H9 (cell line): ENCODE measurements around the gene AGBL4. TPM values are rescaled to one million over a fixed set of nuclear protein-coding genes. Genes with fewer than 3 reads are reported as not detected.

ENCODE experiments used
- DNase-seq: peaks from one replicate; pipeline ENCODE4 v3.0.0-alpha.2; 2017
- H2AFZ ChIP-seq: one replicate; pipeline ENCODE4 v1.6.1; 2013; ENCODE audit warnings: mild to moderate bottlenecking, low read length, control low read depth, moderate library complexity
- H2AK5ac ChIP-seq: 2 replicates; pipeline ENCODE4 v1.6.1; 2013; ENCODE audit warnings: low read length, control low read depth, mixed read lengths; ENCODE audit not compliant: insufficient read length
- H2BK120ac ChIP-seq: one replicate; pipeline ENCODE4 v1.6.1; 2013; ENCODE audit warnings: low read depth, mild to moderate bottlenecking, low read length, control low read depth, inconsistent platforms; ENCODE audit not compliant: poor library complexity, severe bottlenecking
- H2BK12ac ChIP-seq: 2 replicates; pipeline ENCODE4 v1.6.1; 2013; ENCODE audit warnings: low read length, control low read depth, mixed read lengths, low read depth; ENCODE audit not compliant: insufficient read length
- H2BK15ac ChIP-seq: 2 replicates; pipeline ENCODE4 v1.6.1; 2013; ENCODE audit warnings: low read depth, low read length, control low read depth
- H2BK20ac ChIP-seq: one replicate; pipeline ENCODE4 v1.6.1; 2013; ENCODE audit warnings: low read depth, mild to moderate bottlenecking, low read length, control low read depth, inconsistent platforms; ENCODE audit not compliant: poor library complexity, severe bottlenecking
- H2BK5ac ChIP-seq: 2 replicates; pipeline ENCODE4 v1.6.1; 2013; ENCODE audit warnings: low read length, control low read depth, mixed read lengths; ENCODE audit not compliant: insufficient read length
- H3K14ac ChIP-seq: 2 replicates; pipeline ENCODE4 v1.6.1; 2013; ENCODE audit warnings: low read length, control low read depth; ENCODE audit not compliant: insufficient read depth
- H3K18ac ChIP-seq: 2 replicates; pipeline ENCODE4 v1.6.1; 2013; ENCODE audit warnings: low read depth, mild to moderate bottlenecking, mixed read lengths, low read length, control low read depth; ENCODE audit not compliant: insufficient read length
- H3K23ac ChIP-seq: 2 replicates; pipeline ENCODE4 v1.6.1; 2013; ENCODE audit warnings: low read length, control low read depth, mixed read lengths, low read depth; ENCODE audit not compliant: insufficient read length
- H3K23me2 ChIP-seq: 2 replicates; pipeline ENCODE4 v1.6.1; 2013; ENCODE audit warnings: low read depth, mild to moderate bottlenecking, mixed read lengths, low read length, control low read depth; ENCODE audit not compliant: insufficient read length, poor library complexity, severe bottlenecking
- H3K27ac ChIP-seq: 2 replicates; pipeline ENCODE4 v1.5.1; 2013; ENCODE audit warnings: low read length, control low read depth, mixed read lengths, low read depth; ENCODE audit not compliant: insufficient read length
- H3K27me3 ChIP-seq: 2 replicates; pipeline ENCODE4 v1.6.1; 2013; ENCODE audit warnings: low read length, control low read depth, inconsistent platforms; ENCODE audit not compliant: insufficient read depth
- H3K4ac ChIP-seq: 2 replicates; pipeline ENCODE4 v1.6.1; 2013; ENCODE audit warnings: low read depth, mild to moderate bottlenecking, control low read depth, inconsistent platforms, low read length, moderate library complexity
- H3K4me1 ChIP-seq: 2 replicates; pipeline ENCODE4 v1.6.1; 2013; ENCODE audit warnings: low read length, control low read depth, inconsistent platforms; ENCODE audit not compliant: insufficient read depth
- H3K4me2 ChIP-seq: 2 replicates; pipeline ENCODE4 v1.6.1; 2013; ENCODE audit warnings: low read length, control low read depth, mixed read lengths; ENCODE audit not compliant: insufficient read length, insufficient read depth
- H3K56ac ChIP-seq: 2 replicates; pipeline ENCODE4 v1.6.1; 2013; ENCODE audit warnings: low read depth, mild to moderate bottlenecking, mixed read lengths, low read length, control low read depth; ENCODE audit not compliant: insufficient read length
- H3K79me1 ChIP-seq: 2 replicates; pipeline ENCODE4 v1.6.1; 2013; ENCODE audit warnings: low read depth, mild to moderate bottlenecking, moderate library complexity, low read length, control low read depth, inconsistent platforms; ENCODE audit not compliant: insufficient read depth, poor library complexity, severe bottlenecking
- H3K79me2 ChIP-seq: 2 replicates; pipeline ENCODE4 v1.6.1; 2013; ENCODE audit warnings: low read length, control low read depth, inconsistent platforms; ENCODE audit not compliant: insufficient read depth
- H3K9ac ChIP-seq: 2 replicates; pipeline ENCODE4 v1.6.1; 2013; ENCODE audit warnings: low read length, control low read depth, mixed read lengths; ENCODE audit not compliant: insufficient read length; ENCODE audit errors: extremely low read depth
- H3K9me3 ChIP-seq: one replicate; pipeline ENCODE4 v1.6.1; 2013; ENCODE audit warnings: low read depth, low read length, inconsistent platforms; ENCODE audit not compliant: control insufficient read depth
- H3T11ph ChIP-seq: one replicate; pipeline ENCODE4 v1.6.1; 2013; ENCODE audit warnings: mild to moderate bottlenecking, low read length, control low read depth, inconsistent platforms
- H4K20me1 ChIP-seq: one replicate; pipeline ENCODE4 v1.6.1; 2013; ENCODE audit not compliant: control insufficient read depth, insufficient read length, insufficient read depth
- H4K5ac ChIP-seq: 2 replicates; pipeline ENCODE4 v1.6.1; 2013; ENCODE audit warnings: low read depth, mild to moderate bottlenecking, mixed read lengths, low read length, control low read depth; ENCODE audit not compliant: insufficient read length
- H4K8ac ChIP-seq: replicated peaks from 2 replicates; pipeline ENCODE4 v1.6.1; 2013; ENCODE audit warnings: low read length, control low read depth, mixed read lengths, low read depth; ENCODE audit not compliant: insufficient read length
- H4K91ac ChIP-seq: 2 replicates; pipeline ENCODE4 v1.6.1; 2013; ENCODE audit warnings: low read depth, mild to moderate bottlenecking, moderate library complexity, mixed read lengths, low read length, control low read depth; ENCODE audit not compliant: insufficient read length
- H3K27ac Mint-ChIP-seq, 3 experiments: 2 replicates in 2 of 3; 3 replicates in 1 of 3; pipeline ENCODE4 v1.8.0; 2020 to 2021; ENCODE audit warnings: mixed read lengths in 3 of 3, mild to moderate bottlenecking in 1 of 3, moderate library complexity in 1 of 3
- H3K27me3 Mint-ChIP-seq: 2 replicates; pipeline ENCODE4 v1.8.0; 2021; ENCODE audit warnings: low read depth, mild to moderate bottlenecking, moderate library complexity, mixed read lengths
- H3K36me3 Mint-ChIP-seq, 3 experiments: 2 replicates in 2 of 3; 3 replicates in 1 of 3; pipeline ENCODE4 v1.8.0; 2020 to 2021; ENCODE audit warnings: low read depth in 3 of 3, mixed read lengths in 3 of 3; ENCODE audit not compliant: insufficient read depth in 1 of 3
- H3K4me1 Mint-ChIP-seq, 2 experiments: 2 replicates each; pipeline ENCODE4 v1.8.0; 2020; ENCODE audit warnings: mixed read lengths in 2 of 2
- H3K4me3 Mint-ChIP-seq, 2 experiments: 2 replicates in 1 of 2; 3 replicates in 1 of 2; pipeline ENCODE4 v1.8.0; 2020 to 2021; ENCODE audit warnings: mild to moderate bottlenecking in 2 of 2, mixed read lengths in 2 of 2, moderate library complexity in 1 of 2
- H3K9me3 Mint-ChIP-seq, 2 experiments: 2 replicates in 1 of 2; 3 replicates in 1 of 2; pipeline ENCODE4 v1.8.0; 2020; ENCODE audit warnings: mild to moderate bottlenecking in 2 of 2, mixed read lengths in 2 of 2, moderate library complexity in 1 of 2
- WGBS: extraction: QIAGEN DNeasy Blood & Tissue Kit; methylation state at CpG from one replicate; pipeline ENCODE4 v1.1.7; 2013; ENCODE audit warnings: missing lambda C conversion rate, low lambda C conversion rate, mixed read lengths; ENCODE audit not compliant: insufficient read length; ENCODE audit errors: extremely low coverage; 5-methylcytosine and 5-hydroxymethylcytosine counted together
- total RNA-seq: library from RNA; stranded (reverse); gene quantifications from 2 replicates; pipeline ENCODE4 v1.2.1, GENCODE V29; 2021
- TF ChIP-seq, protein P1 (sequence below): fragments of 200-600 bp; sonication (generic); conservative IDR thresholded peaks from 3 replicates; pipeline ENCODE4 v1.8.0; 2021; ENCODE audit warnings: antibody characterized with exemption, mild to moderate bottlenecking

Gene AGBL4
- total RNA-seq, 1 experiment from 2014 or later, result not detected

DNA sequence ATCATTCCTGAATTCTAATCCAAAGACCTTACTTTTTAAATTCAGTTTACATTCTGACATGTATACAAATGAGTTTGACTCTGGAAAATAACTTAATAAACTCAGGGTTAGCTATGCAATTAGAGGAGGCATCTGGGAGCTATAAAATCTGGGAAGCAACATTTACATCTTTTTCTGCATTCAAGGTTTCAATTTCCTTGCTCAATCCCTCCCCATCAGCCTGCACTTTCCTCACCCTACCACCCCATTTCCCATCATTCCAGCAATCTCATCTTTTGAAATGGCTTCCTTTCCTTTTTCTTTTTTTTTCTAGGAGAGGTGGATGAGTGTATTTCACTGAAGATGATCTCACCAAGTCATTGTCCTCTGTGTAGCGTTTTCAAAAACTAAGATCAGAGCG, 1181.8 kb downstream of the AGBL4 start:
- H3K79me1 ChIP-seq, result no peaks in the 10 kb centered on the region
- no peaks in the 10 kb centered on the region for H3K4me1 ChIP-seq
- H3K23ac ChIP-seq, result no peak overlapping the region
- no peak overlapping the region for H2BK120ac ChIP-seq
- WGBS, result no CpG with 5 or more reads among the region's 2 CpGs
- no peaks in the 10 kb centered on the region for H3K79me2 ChIP-seq
- no peak overlapping the region for H2AFZ ChIP-seq
- H4K8ac ChIP-seq, result no peak overlapping the region
- no peak overlapping the region for H3K27ac ChIP-seq
- no peak overlapping the region for H3T11ph ChIP-seq
- Mint-ChIP-seq H3K9me3 (no peaks in the 10 kb centered on the region), H3K4me3 (no peak overlapping the region), H3K4me1 (no peaks in the 10 kb centered on the region), H3K36me3 (no peaks in the 10 kb centered on the region), H3K27me3 (peaks cover 4% of the 10 kb centered on the region), H3K27ac (no peak overlapping the region)
- H3K18ac ChIP-seq, result no peak overlapping the region
- H3K4me2 ChIP-seq, result no peak overlapping the region
- H2AK5ac ChIP-seq, result no peak overlapping the region
- H2BK15ac ChIP-seq, result no peak overlapping the region
- no peak overlapping the region for H3K14ac ChIP-seq
- no peak overlapping the region for H4K5ac ChIP-seq
- H3K4ac ChIP-seq, result no peak overlapping the region
- no peak overlapping the region for H2BK12ac ChIP-seq
- H3K56ac ChIP-seq, result no peak overlapping the region
- no peak overlapping the region for H4K91ac ChIP-seq
- DNase-seq, result no peak
- H3K9me3 ChIP-seq, result no peaks in the 10 kb centered on the region
- H4K20me1 ChIP-seq, result no peaks in the 10 kb centered on the region
- no peak overlapping the region for H2BK20ac ChIP-seq
- TF ChIP-seq, protein P1, sequence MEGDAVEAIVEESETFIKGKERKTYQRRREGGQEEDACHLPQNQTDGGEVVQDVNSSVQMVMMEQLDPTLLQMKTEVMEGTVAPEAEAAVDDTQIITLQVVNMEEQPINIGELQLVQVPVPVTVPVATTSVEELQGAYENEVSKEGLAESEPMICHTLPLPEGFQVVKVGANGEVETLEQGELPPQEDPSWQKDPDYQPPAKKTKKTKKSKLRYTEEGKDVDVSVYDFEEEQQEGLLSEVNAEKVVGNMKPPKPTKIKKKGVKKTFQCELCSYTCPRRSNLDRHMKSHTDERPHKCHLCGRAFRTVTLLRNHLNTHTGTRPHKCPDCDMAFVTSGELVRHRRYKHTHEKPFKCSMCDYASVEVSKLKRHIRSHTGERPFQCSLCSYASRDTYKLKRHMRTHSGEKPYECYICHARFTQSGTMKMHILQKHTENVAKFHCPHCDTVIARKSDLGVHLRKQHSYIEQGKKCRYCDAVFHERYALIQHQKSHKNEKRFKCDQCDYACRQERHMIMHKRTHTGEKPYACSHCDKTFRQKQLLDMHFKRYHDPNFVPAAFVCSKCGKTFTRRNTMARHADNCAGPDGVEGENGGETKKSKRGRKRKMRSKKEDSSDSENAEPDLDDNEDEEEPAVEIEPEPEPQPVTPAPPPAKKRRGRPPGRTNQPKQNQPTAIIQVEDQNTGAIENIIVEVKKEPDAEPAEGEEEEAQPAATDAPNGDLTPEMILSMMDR, result no peak
- no peaks in the 10 kb centered on the region for H3K23me2 ChIP-seq
- no peaks in the 10 kb centered on the region for H3K27me3 ChIP-seq
- no peak overlapping the region for H2BK5ac ChIP-seq
- no peak overlapping the region for H3K9ac ChIP-seq
